PC-9 (cell line): Measurements from ENCODE around the gene CCDC78. TPM values are rescaled to one million over a fixed set of nuclear protein-coding genes. Genes with fewer than 3 reads are reported as not detected.

ENCODE experiments used
- BruUV-seq: library from RNA; stranded (reverse); fragments of 400-500 nt; replicated peaks from 2 replicates; lab custom pipeline; 2021; lab: Mats Ljungman, UMichigan
- CTCF ChIA-PET: fragments of 300-600 bp; sonication (Branson Sonifier 250); formaldehyde crosslinking; loops from one replicate; lab custom pipeline; 2022; ENCODE audit warnings: antibody characterized with exemption; lab: Charles Lee
- POLR2A ChIA-PET: fragments of 300-600 bp; sonication (Branson Sonifier 250); formaldehyde crosslinking; loops from one replicate; lab custom pipeline; 2022; ENCODE audit warnings: antibody characterized with exemption; ENCODE audit not compliant: unreplicated experiment; lab: Charles Lee
- DNase-seq, 2 experiments: peaks; one replicate each; pipeline versions ENCODE4 v3.0.0 to v3.0.0-alpha.2; 2015 to 2022; ENCODE audit warnings: mixed read lengths in 1 of 2
- H2AFZ ChIP-seq: fragments of 200-600 bp; sonication (generic); 2 replicates; pipeline ENCODE4 v1.8.1; 2017; ENCODE audit warnings: antibody characterized with exemption
- H3F3A ChIP-seq: fragments of 200-600 bp; sonication (generic); 2 replicates; pipeline ENCODE4 v1.8.1; 2017; ENCODE audit warnings: antibody characterized with exemption, mild to moderate bottlenecking, low read depth; ENCODE audit not compliant: insufficient read depth
- H3K27ac ChIP-seq: fragments of 200-600 bp; sonication (generic); 2 replicates; pipeline ENCODE4 v1.6.1; 2016; ENCODE audit warnings: mixed run types
- H3K27me3 ChIP-seq: fragments of 200-600 bp; sonication (generic); 2 replicates; pipeline ENCODE4 v1.6.1; 2016; ENCODE audit warnings: low read depth, mixed run types; ENCODE audit not compliant: insufficient read depth
- H3K36me3 ChIP-seq: fragments of 200-600 bp; sonication (generic); 2 replicates; pipeline ENCODE4 v1.6.1; 2016; ENCODE audit warnings: low read depth, mixed run types
- H3K4me1 ChIP-seq: fragments of 200-600 bp; sonication (generic); replicated peaks from 2 replicates; pipeline ENCODE4 v1.6.1; 2016; ENCODE audit warnings: mixed run types; ENCODE audit not compliant: insufficient read depth
- H3K4me2 ChIP-seq: fragments of 200-600 bp; sonication (generic); 2 replicates; pipeline ENCODE4 v1.6.1; 2017; ENCODE audit warnings: mixed run types
- H3K4me3 ChIP-seq: fragments of 200-600 bp; sonication (generic); 2 replicates; pipeline ENCODE4 v1.6.1; 2016; ENCODE audit warnings: mixed run types
- H3K79me2 ChIP-seq: fragments of 200-600 bp; sonication (generic); 2 replicates; pipeline ENCODE4 v1.6.1; 2017; ENCODE audit warnings: low read depth, mixed run types
- H3K9me2 ChIP-seq: fragments of 200-600 bp; sonication (generic); 2 replicates; pipeline ENCODE4 v1.8.1; 2017; ENCODE audit warnings: mild to moderate bottlenecking; ENCODE audit not compliant: insufficient read depth
- H3K9me3 ChIP-seq: fragments of 200-600 bp; sonication (generic); 2 replicates; pipeline ENCODE4 v1.8.1; 2016; ENCODE audit warnings: low read depth; ENCODE audit not compliant: insufficient read depth
- H4K20me1 ChIP-seq: fragments of 200-600 bp; sonication (generic); 2 replicates; pipeline ENCODE4 v1.8.1; 2017; ENCODE audit not compliant: insufficient read depth
- CTCF ChIP-seq: fragments of 200-600 bp; sonication (generic); conservative IDR thresholded peaks from 2 replicates; pipeline ENCODE4 v1.6.1; 2017; ENCODE audit warnings: mixed run types, antibody characterized with exemption, mild to moderate bottlenecking, moderate library complexity
- EZH2 ChIP-seq: fragments of 200-600 bp; sonication (generic); IDR thresholded peaks from 2 replicates; pipeline ENCODE4 v1.8.0; 2017; ENCODE audit warnings: antibody characterized with exemption, low read depth
- intact Hi-C: fragments of 100-400 bp; cut with micrococcal nuclease; formaldehyde crosslinking; loops from one replicate; pipeline ENCODE4 v1.10.0; 2022; ENCODE audit not compliant: unreplicated experiment
- microRNA-seq: library from miRNA; unstranded; fragments of <30 nt; microRNA quantifications from one replicate; pipeline ENCODE4 v1.2.0, GENCODE V29; 2021; ENCODE audit warnings: borderline number of aligned reads, borderline replicate concordance
- total RNA-seq: library from RNA; stranded (reverse); gene quantifications from 2 replicates; pipeline ENCODE4 v1.2.3, GENCODE V29; 2021

CCDC78 gene
- total RNA-seq, 1 experiment from 2014 or later: 4.2 TPM

GRCh38 chr16:673399-673991, 52.7 kb downstream of the CCDC78 start:
- Histone ChIP-seq H3K79me2 (peaks cover 16% of the 10 kb centered on the region), H3K27me3 (no peaks in the 10 kb centered on the region), H3K36me3 (no peaks in the 10 kb centered on the region), H3K9me3 (no peaks in the 10 kb centered on the region), H2AFZ (no peak overlapping the region), H3K27ac (no peak overlapping the region), H3K9me2 (no peaks in the 10 kb centered on the region), H3F3A (peaks cover 10% of the 10 kb centered on the region; the same call in 1 of the 2 replicates), H3K4me3 (no peak overlapping the region), H3K4me2 (no peak overlapping the region), H3K4me1 (peaks cover 5% of the 10 kb centered on the region; the same call in 1 of the 2 replicates), H4K20me1 (no peaks in the 10 kb centered on the region; the same call in 1 of the 2 replicates)
- DNase-seq: no peak
- TF ChIP-seq CTCF (no peak), EZH2 (no peak)
- intact Hi-C loops: no loop called here
- CTCF ChIA-PET: no interaction called here
- BruUV-seq: no TSS peak
- POLR2A ChIA-PET: interaction anchor here (0.6 kb wide), 1 partner anchor 86 kb away, joined by 3 read pairs; no protein-coding TSS in a partner anchor

- Histone ChIP-seq H3K9me3 (no peaks in the 10 kb centered on the region), H3K4me3 (no peak overlapping the region), H3K27me3 (no peaks in the 10 kb centered on the region), H3F3A (peaks cover 6% of the 10 kb centered on the region; the same call in 1 of the 2 replicates), H3K9me2 (no peaks in the 10 kb centered on the region), H3K4me2 (no peak overlapping the region), H3K79me2 (peaks cover 21% of the 10 kb centered on the region), H4K20me1 (no peaks in the 10 kb centered on the region; the same call in 1 of the 2 replicates), H3K27ac (no peak overlapping the region), H3K36me3 (no peaks in the 10 kb centered on the region), H2AFZ (no peak overlapping the region), H3K4me1 (peaks cover 5% of the 10 kb centered on the region; the same call in 1 of the 2 replicates)
- ChIA-PET POLR2A (no interaction called here), CTCF (no interaction called here)
- BruUV-seq: no TSS peak
- no peak for TF ChIP-seq EZH2
- no peak for TF ChIP-seq CTCF
- DNase-seq: no peak
- intact Hi-C loops: no loop called here
These were observed 53.4 kb downstream of the CCDC78 start for GRCh38 chr16:672851-673250.

Small RNA genes within 50 kb of the gene (microRNA-seq; reads per million reads assigned to microRNA genes)
- gene MIR662: not detected

Other genes starting within 250 kb of the CCDC78 start
- 66.8 and 68.9 TPM in 2 replicates for gene CAPN15, start 198.7 kb downstream of the CCDC78 start, total RNA-seq
- 0.35 TPM in 1 of 2 replicates, not detected in the other for gene PRR35, start 166.0 kb downstream of the CCDC78 start, total RNA-seq
- not detected in 2 replicates for gene NHLRC4, start 159.4 kb downstream of the CCDC78 start, total RNA-seq
- gene PIGQ, start 156.5 kb downstream of the CCDC78 start, total RNA-seq: 72.5 and 96.1 TPM in 2 replicates
- 43.6 and 47.1 TPM in 2 replicates for gene RAB40C, start 136.4 kb downstream of the CCDC78 start, total RNA-seq
- 6.9 and 9.2 TPM in 2 replicates for gene WFIKKN1, start 95.5 kb downstream of the CCDC78 start, total RNA-seq
- gene METTL26, start 90.1 kb downstream of the CCDC78 start, total RNA-seq: 144 and 158 TPM in 2 replicates
- gene MCRIP2, start 84.6 kb downstream of the CCDC78 start, total RNA-seq: 64.2 and 69.6 TPM in 2 replicates
- 118 and 126 TPM in 2 replicates for gene WDR90, start 77.1 kb downstream of the CCDC78 start, total RNA-seq
- gene RHOT2, start 58.3 kb downstream of the CCDC78 start, total RNA-seq: 143 and 173 TPM in 2 replicates
- 18.1 and 19.9 TPM in 2 replicates for gene RHBDL1, start 50.8 kb downstream of the CCDC78 start, total RNA-seq
- gene STUB1, start 46.0 kb downstream of the CCDC78 start, total RNA-seq: 174 and 211 TPM in 2 replicates
- gene JMJD8, start 42.1 kb downstream of the CCDC78 start, total RNA-seq: 57.4 and 61.6 TPM in 2 replicates
- gene WDR24, start 36.0 kb downstream of the CCDC78 start, total RNA-seq: 23.9 and 33.6 TPM in 2 replicates
- 22.2 and 24.0 TPM in 2 replicates for gene FBXL16, start 20.6 kb downstream of the CCDC78 start, total RNA-seq
- 77.5 and 88.5 TPM in 2 replicates for gene METRN, start 11.3 kb downstream of the CCDC78 start, total RNA-seq
- 55.0 and 102 TPM in 2 replicates for gene ANTKMT, start 5.3 kb downstream of the CCDC78 start, total RNA-seq
- gene HAGHL, start 663 bp upstream of the CCDC78 start, total RNA-seq: 31.0 and 57.6 TPM in 2 replicates
- 44.2 and 45.8 TPM in 2 replicates for gene CIAO3, start 14.6 kb upstream of the CCDC78 start, total RNA-seq
- 59.9 and 86.4 TPM in 2 replicates for gene MSLN, start 34.3 kb upstream of the CCDC78 start, total RNA-seq
- gene RPUSD1, start 61.9 kb upstream of the CCDC78 start, total RNA-seq: 53.3 and 56.7 TPM in 2 replicates
- 67.7 and 77.8 TPM in 2 replicates for gene CHTF18, start 62.2 kb upstream of the CCDC78 start, total RNA-seq
- gene GNG13, start 74.3 kb upstream of the CCDC78 start, total RNA-seq: not detected in 2 replicates
- gene LMF1, start 244.5 kb upstream of the CCDC78 start, total RNA-seq: 31.3 and 35.6 TPM in 2 replicates